T-helper 9 cell (primary cell): ENCODE results near the gene CISTR.
A peak's percentile ranks its signal among the peaks of the same experiment; 100 is the strongest.

ENCODE experiments used
- DNase-seq: peaks from one replicate; pipeline ENCODE4 v3.0.0-alpha.2; 2020

The CISTR gene

DNA sequence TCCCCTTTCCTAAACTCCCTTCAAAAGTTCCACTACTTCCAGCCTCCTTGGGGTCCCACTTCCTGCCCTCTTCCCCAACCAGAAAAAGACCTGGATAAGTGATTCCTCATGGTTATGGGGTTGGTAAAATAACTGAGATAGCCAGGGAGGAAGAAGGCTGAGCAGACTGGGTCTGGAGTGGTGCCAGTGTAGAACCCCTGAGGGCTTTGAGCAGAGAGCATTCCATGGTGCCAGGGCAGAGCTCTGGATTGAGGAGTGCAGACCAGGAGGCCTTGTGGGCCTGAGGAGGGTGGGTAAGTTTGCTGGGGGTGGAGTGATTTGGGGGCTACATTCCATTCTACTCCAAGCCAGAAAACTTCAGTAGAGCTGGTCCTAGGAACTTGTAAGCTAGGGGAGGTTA, 9.5 kb upstream of the CISTR start:
- no peak for DNase-seq

DNA sequence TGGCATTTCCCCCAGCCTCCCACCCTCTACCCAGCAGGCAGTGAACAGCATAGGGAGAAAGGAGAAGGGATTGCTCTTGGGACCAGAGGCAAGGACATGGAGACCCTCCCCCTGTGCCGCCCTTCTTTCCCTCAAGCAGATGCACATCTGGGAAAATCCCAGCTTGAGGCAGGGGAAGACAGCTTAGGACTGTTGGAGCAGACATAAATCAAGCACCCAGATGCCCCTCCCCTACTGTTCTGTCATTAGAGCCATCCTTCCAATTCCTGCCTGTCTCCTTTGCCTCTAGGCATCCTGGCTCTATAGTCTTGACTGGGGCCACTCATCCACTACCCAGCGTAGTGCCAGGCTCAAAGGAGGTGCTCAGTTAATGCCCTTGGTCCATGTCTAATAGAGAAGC, 7.5 kb upstream of the CISTR start:
- no peak for DNase-seq

DNA sequence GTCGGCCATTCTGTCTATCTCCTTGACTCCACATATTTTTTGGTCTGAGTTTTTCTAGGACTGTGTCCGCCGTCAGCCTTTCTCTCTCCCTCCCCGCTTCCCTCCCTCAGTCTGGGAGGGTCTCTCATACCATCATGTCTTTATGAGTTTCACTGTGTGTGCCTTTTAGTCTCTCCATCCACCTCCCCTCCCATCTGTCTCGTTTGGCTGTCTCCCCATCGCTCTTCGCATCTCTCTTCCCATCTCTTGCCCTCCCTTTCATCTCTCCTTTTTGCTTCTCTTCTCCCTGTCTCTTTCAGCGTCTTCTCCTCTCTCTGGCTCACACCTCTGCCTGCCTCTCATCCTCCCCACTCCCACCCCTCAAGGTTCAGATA, 6.9 kb upstream of the CISTR start:
- no peak for DNase-seq

DNA sequence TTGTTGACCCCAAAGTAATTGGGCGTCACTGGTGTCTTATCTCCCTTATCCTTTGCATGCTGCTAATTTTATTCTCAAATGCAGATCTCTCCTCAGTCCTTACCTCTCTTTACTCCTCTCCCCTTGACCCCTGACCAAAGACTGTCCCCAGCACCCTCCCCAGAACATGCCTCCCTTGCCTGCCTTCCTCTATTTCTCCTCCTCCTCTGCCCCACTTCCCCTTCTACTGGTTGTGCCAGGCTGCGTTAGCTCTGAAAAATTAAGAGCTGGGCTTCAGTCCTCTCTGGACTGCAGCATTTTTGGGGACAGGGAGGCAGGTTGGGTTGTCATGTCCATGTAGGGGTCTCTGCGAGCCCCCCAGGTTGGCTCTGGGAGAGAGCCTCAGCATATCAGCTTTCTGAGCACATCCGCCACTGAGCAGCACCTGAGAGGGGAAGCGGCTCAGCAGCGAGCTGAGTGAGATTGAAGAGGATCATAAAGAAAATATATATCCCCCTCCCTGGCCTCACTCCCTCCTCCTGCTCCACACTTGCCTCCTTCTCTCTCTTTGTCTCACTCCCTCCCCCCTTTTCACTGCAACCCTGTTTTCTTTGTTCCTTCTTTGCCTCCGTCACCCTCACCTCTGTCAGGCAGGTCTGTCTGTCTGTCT, 6.4 kb upstream of the CISTR start:
- DNase-seq, result no peak

DNA sequence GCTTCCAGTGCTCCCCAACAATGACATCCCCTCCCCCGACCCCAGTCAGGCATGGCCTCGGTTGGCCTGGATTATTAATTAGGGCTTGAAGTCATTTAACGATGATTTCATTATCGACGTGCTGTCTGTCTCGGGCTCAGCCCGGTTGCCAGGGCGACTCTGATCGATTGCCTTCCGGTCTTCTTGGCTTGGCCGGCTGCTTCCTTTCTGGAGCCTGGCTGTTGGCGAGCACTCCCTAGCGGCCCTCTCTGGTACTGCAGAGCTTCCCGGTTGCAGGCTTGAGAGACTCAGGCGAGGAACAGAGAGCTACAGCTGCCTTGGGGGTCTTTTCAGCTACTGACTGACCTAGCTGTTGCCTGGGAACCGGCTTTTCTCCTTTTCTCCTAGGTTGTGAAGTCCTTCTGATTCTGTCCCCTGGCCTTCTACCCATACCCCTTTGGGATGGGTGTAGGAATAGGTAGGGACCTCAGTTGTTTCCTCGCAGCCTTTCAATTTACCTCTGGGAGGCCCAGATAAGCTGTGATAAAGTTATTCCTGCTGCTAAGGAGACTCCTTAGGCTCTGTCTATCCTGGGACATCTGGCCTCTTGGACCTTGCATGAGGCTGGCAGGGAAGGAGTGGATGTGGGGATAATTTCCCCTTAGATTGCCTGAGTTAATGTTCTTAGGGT, 5.5 kb upstream of the CISTR start:
- DNase-seq, result peak; percentile 76

DNA sequence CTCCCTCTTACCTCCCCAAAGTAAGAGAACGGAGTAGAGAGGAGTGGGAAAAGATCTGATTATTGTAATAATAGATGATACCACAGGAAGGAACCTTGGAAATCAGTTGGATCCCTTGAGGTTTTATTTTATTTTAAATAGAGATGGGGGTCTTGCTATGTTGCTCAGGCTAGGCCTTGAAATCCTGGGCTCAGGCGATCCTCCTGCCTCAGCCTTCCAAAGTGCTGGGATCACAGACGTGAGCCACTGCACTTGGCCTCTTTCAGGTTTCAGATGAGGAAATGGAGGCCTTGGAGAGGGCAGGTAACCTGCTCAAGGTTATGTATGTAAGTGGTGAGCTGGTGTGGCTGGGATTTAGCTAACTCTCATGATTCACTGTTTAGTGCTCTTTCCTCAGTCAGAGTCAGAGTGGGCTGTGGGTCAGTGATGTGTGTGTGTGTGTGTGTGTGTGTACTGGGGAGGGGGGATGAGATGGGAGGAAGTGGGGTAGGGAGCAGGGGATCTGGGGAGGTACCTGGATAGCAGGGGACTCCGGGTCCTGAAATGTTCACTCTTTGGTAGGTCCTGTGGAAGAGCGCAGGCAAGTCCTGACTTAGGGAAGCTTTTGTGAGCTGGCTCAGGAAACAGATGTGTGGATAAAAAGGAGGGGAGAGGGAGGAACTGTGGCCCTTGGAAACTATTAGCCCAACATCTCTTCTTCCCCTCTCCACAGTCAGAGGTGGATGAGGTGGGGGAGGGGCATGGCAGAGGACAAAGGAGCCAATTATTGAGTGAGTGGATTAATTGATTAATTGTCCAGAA, 4.7 kb upstream of the CISTR start:
- DNase-seq, result no peak

DNA sequence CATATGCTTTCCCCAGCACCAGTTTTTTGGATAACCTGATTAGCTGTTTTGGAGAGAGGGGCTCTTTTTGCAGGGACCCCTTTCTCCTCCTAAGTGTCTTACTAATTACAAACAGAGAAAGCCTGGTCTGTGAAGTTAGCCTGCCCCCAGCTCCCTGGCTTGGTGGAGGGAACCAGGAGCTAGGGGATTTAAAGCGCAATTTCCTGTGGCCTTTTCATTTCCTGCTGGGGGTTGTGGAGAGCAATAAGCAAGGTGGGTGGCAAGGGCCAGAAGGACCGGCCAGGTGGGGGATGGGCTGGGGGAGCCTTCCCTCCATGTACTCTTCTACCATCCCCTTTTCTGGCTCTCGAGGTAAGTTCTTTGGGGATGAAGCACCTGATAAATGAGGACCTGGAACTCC, 4.1 kb upstream of the CISTR start:
- DNase-seq, result no peak

DNA sequence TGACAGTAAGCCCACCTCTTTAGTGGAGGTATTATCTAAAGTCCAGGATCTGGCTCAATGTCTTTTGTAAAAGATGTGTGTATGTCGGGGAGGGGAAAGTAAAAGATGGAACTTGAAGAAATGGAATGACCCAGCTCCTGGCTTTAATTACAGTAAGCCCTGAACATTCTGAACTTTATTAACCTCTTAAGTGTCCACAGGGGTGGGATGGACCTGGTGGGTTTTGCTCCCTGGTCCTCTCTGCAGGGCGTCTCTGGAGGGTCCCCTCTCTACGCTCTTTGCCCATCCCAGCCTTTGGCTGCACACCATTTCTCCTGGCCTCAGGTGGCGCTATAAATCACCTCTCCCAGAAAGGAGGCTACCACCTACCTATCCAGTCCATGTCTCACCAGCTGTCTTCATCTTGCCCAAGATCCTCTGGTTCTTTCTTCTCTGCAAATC, 3.7 kb upstream of the CISTR start:
- no peak for DNase-seq

DNA sequence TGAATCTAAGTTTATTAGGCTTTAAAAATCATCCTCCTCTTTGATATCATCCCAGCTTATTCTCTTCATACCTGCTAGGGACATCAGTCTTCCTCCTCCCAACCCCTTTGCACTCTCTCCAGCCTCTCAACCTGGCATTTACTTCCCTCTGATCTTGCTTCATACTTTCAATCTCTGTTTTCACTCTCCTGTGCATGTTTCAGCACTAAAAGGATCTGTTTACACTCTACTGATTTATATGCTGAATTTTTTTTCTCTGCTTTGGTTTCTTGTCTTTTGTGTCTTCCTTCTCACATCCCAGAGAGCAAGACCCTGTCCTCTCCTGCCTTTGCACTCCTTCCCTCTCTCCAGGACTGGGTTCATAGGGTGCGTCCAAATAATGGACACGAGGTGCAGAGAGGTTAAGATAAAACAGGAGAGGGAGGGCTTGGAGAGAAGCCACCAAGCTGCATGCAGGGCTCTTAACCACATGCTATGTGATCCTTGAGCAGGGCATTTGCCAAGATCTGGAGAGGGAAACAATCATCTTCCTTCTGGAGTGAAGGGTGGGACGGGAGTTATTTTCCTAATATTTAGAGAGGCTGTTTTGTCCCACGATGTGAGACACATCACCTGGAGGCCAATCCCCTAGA, 3.0 kb upstream of the CISTR start:
- no peak for DNase-seq

DNA sequence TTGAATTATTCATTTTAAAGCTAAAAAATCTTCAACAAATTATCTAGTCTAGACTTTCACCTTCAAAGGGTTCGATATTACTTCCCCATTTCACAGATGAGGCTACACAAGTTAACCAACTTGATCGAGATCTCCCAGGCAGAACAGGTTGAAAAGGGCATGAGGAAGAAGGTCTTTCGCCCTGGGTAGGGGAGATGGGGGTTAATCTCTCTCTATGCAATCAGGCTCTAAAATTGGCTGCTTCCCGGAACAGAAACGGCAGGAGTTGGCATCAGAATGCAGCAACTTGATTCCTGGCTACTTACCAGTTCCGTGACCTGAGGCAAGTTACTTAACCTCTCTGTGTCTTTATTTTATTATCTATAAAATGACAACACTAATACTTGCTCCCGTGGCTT, 2.4 kb upstream of the CISTR start:
- DNase-seq, result no peak

DNA sequence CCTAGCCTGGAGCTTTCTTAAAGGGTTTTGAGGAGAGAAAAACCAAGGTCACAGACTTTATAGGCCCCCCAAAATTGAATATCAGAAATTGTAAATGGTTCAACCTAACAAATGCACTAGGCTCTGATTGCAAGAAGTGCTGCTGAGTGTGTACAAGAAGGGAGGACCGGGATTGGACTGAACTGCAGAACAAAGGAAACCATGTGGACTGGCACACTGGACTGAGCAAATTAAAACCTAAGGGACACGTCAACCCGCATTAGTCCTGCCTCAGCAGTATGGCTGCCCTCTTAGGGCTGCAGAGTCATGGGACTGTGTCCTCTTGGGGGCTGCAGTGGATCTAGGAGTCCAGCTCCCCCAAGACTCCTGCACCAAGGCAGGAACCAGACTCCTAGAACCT, 842 bp upstream of the CISTR start:
- no peak for DNase-seq

DNA sequence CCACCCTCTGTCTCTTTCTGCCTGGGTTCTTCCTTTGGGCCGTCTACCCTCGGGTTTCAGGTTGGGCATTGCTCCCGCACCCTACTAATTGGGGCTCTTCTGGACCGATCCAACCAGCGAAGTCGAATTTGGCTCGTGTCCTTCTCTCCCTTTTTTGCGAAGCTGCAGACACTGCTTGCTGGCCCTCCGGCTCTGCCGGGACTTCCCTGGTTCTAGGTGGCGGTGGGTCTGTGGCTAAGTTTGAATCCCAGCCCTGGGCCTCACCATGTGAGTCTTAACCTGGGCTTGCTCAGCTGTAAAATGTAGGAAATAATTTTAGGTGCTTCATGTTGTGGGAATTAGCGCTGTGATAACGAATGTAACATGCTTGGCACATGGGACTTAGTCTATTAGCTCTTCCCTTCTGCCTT, 418 bp upstream of the CISTR start:
- no peak for DNase-seq

DNA sequence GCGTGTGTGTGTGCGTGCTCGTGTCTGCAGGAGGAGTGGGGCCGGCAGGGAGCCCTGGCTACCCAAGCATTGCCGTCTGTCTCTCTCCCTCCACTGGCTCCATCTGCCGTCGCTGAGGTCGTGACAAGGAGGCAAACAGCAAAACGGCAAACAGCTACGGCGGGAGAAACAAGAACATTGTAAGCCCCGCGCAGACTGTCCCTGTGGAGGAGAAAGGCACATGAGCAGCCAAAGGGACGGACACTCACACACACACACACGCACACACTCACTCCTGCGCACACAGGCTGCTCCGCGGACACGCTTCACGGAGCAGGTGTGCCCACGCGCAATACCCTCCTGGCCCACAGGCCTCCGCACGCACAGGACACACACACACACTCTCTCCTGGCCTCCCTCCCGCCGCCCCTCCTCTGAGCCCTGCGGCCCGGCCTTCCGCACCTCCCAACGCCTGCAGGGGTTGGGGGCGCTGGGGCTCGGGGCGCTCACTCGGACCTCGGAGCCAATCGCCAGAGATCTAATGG, 905 bp downstream of the CISTR start:
- DNase-seq, result peak; percentile 11

DNA sequence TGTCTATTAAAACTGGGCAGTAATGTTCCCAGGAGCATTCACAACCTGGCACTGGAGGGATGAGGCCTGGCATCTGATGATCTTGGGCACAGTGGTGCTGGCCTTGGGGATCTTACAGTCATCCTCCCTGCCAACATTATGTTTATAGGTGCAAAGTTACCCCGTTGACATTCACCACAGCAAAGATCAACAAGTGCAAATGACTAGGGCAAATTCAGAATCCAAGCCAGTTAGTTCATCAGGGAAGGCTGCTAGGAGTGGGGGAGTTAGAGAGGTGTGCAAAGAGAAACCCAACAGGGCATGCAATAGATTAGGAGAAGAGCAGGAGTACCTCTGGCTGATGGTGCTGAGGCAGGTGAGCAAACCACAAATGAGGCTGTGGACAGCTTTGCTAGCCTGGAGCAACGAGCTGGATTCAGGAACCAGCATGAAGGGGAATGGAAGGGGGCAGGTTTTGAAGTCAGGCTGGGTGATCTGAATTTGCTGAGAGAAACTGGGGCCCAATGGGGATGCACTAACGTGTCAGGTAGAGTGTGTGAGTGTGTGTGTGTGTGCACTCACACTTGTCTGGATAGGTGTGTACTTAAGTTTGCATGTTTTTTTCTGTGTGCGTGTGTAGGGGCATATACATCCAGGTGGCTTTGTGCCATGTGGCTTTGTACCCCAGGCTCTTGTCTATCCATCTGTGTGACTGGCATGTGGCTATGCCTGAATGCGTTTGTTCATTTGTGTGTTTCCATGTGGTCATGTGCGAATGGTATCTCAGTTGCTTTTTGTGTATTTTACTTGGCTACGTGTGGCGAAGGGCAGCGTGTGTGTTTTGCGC, 1.6 kb downstream of the CISTR start:
- no peak for DNase-seq

DNA sequence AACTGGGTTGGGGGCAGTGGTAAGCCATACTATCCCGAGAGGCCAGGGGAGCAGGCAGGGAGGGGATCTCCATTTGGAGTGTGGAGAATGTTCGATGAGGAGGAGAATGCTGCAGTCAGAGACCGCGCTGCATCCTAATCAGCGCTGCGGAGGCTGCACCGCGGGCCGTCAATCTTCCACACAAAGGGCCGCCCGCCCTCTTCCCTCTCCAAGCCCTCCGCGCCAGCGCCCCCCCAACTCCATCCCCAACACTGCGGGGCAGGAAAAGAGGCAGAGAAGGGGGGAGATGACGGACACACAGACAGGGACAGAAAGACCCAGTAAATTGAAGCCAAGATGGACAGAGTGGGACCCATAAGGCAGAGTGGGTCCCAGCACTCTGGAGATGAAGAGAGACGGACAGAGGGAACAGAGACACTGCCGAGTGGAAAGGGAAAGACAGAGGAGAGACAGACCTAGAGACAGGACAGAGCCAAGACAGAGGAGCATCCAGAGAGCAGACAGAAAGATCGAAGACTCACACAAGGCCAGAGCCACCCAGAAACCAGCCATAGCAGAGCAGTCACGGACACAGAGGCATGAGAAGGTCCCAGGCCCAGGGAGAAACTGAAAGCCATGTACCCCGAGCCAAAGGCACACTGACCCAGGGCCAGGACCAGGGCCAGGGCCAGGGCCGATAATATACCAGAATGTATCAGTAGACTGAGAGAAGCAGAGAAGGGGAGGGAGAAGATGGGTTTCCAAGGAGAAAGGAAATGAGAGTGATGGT, 3.5 kb downstream of the CISTR start:
- DNase-seq, result no peak

DNA sequence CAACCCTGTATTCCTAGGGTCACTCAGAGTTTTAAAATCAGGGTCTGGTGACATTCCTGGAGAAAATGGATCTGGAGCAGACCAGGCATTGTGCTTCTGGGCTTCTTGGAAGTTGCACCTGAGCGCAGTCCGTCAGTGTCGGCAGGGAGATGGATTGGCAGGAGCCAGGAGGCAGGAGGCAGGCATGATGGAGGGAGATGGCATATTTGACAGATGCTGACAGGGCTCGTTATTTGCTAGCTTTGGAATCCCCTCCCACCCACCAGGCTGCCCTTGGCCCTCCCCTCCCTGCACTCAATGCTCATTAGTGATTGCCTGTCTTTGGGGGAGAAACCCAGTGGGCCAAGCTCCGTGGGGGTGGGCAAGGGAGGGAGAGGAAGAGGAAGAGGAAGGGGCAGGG, 4.7 kb downstream of the CISTR start:
- DNase-seq, result no peak

DNA sequence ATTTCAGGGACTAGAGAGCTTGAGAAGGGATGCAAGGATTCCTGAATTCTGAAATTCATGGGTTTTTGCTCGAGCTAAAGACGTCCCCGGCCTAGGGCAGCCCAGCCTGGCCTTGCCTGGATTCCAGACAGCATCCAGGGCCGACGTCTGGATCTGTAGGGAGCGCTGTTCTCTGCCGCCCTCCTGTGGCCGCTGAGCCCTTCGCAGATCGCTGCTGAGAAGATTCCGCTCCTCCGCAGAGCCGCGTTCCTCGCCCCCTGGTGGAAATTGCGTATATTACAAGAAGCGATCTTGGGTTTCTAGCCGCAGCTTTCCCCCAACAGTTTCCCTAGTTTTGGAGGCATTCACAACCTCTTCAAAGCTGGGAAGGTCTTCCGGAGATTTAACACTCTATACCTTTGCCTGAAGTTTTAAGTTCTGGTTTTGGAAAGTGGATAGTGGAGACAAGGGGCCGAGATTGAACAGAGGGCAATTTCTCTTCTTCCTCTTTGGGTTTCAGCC, 5.1 kb downstream of the CISTR start:
- DNase-seq, result peak; percentile 87

DNA sequence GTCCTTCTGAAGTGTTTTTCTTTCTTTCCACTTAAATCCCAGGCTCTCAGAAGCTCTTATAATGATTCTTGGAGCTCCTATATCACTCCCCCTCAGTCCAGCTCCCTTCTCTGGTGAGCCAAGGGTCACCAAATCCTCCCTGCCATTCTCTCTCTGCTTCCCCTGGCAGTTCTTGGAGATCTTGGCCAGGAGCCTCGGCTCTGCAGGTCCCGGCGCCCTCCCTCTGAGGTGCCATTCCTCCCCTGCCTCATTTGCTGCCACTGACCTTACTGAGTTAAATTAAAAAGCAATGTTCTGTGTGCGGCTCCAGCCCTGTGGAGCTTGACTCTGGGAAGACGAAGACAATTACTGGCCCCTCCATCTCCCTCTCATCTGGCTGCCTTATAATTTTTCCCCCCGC, 7.0 kb downstream of the CISTR start:
- DNase-seq, result no peak

DNA sequence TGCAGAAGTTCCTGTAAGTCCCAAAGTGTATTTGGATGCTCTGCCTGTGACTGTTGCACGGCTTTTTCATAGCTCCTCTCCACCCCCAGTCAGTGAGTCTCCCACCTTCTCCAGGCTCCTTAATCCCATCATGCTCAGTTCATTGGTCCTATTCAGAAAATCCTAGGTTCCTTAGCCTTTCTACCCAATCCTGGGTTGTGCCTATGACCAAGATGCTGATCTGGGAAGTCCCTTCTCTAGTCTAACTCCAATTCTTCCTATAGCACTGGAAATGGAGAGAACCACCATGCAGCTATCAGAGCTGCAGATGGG, 7.7 kb downstream of the CISTR start:
- DNase-seq, result no peak

DNA sequence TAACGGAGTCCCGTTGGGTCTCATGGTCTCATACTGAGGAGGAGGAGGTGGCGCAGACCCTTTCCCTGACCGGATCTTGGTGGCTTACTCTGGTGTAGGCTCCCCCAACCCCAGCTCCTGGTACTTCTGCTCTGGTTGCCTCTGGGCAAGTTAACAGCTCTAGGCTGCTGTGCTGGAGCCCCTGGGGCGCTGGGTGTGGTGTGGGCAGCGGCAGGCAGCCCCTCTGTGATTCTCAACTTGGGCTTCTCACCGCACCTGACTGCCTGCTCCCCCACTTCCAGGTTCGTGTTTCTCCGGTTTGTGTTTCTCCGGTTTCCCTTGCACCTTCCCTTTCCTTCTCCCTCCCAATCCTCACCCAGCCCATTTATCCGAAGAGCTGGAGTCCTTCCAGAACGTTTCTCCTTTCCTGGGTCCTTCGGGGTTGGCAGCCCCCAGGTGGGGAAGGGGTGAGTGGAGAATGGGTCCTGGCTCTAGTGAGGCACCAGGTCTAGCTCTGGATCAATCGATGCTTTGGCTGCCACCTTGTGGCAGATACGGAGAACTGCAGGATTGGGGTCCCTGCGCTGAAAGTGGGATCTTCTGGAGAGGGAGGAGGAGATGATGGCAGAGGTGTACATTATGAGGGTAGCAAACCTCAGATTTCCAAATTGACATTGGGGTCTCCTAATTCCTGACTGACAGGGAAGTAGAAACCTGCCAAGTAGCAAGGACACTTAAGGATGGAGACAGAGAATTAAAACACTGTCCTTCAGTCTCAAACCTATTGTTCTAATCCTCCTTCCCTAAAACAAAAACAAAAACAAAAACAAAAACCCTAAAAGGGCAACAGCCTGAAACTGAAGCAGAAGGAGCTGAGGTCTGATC, 8.3 kb downstream of the CISTR start:
- DNase-seq, result peak; percentile 44

DNA sequence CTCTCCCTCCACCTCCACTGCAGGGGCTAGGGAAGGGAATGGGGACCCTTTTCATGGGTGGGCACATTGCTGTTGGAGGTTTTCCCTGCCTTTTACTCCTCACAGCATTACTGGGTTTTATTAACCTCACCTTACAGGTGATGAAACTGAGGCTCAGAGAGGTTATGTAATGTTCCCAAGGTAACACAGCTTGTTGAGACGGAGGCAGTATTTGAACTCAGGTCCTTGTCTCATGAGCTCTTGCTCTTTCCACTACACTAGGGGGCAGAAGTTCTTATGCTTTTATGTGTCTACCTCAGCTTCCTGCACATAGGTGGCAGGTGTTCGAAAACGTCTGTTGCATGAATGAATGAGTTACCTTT, 11.7 kb downstream of the CISTR start:
- no peak for DNase-seq
